Small intestine (tissue), 7 donors: Measurements from ENCODE around the gene JARID2. TPM values are rescaled to one million over a fixed set of nuclear protein-coding genes. Genes with fewer than 3 reads are reported as not detected.

Experiments
- DNase-seq, 2 donors: peaks; one replicate each; pipeline versions ENCODE4 v3.0.0 to v3.0.0-alpha.2; 2013
- FAIRE-seq: peaks from 2 replicates; lab custom pipeline; 2012; peaks lifted over from hg19 to GRCh38; lab: Jason Lieb, UNC
- H3K27ac ChIP-seq, 3 donors: one replicate each; pipeline ENCODE4 v1.5.1; 2013; ENCODE audit warnings: low read length in 2 of 3, mild to moderate bottlenecking in 2 of 3, control low read depth in 1 of 3, inconsistent platforms in 1 of 3, low read depth in 1 of 3, moderate library complexity in 1 of 3
- H3K27me3 ChIP-seq, 3 donors: one replicate each; pipeline ENCODE4 v1.6.1; 2013; ENCODE audit warnings: low read length in 3 of 3, inconsistent platforms in 1 of 3; ENCODE audit not compliant: control insufficient read depth in 3 of 3, insufficient read depth in 3 of 3
- H3K36me3 ChIP-seq, 3 donors: one replicate each; pipeline ENCODE4 v1.6.1; 2013; ENCODE audit warnings: low read length in 3 of 3, inconsistent platforms in 1 of 3, low read depth in 1 of 3, mild to moderate bottlenecking in 1 of 3, moderate library complexity in 1 of 3; ENCODE audit not compliant: control insufficient read depth in 3 of 3, insufficient read depth in 2 of 3
- H3K4me1 ChIP-seq, 3 donors: one replicate each; pipeline ENCODE4 v1.6.1; 2013; ENCODE audit warnings: low read length in 2 of 3, inconsistent platforms in 1 of 3, low read depth in 1 of 3, mild to moderate bottlenecking in 1 of 3, moderate library complexity in 1 of 3; ENCODE audit not compliant: control insufficient read depth in 3 of 3, insufficient read depth in 2 of 3
- H3K4me3 ChIP-seq, 3 donors: one replicate each; pipeline ENCODE4 v1.5.1; 2013; ENCODE audit warnings: low read length in 3 of 3, control low read depth in 1 of 3, inconsistent platforms in 1 of 3, low read depth in 1 of 3, mild to moderate bottlenecking in 1 of 3, moderate library complexity in 1 of 3
- H3K9me3 ChIP-seq, 2 donors: one replicate each; pipeline ENCODE4 v1.6.1; 2013; ENCODE audit warnings: low read depth in 1 of 2, low read length in 1 of 2; ENCODE audit not compliant: control insufficient read depth in 2 of 2, insufficient read depth in 1 of 2
- WGBS, 3 donors: extraction: QIAGEN DNeasy Blood & Tissue Kit; methylation state at CpG; one replicate each; pipeline ENCODE4 v1.1.7; 2013; 5-methylcytosine and 5-hydroxymethylcytosine counted together
- polyA plus RNA-seq, 4 donors: library from polyadenylated mRNA; stranded (reverse) in 3 of 4; unstranded in 1 of 4; fragments of 200-250 nt in 3 of 4; fragments of 120-200 nt in 1 of 4; gene quantifications; one replicate each; pipeline versions ENCODE4 v1.2.1 to v1.2.3, GENCODE V29; 2013
- donor health status: healthy with polysubstance abuse.
- donor health status: control.
- donor health status: control.
- donor health status: Bipolar disorder and iron deficiency.
- donor health status: healthy.

JARID2 gene
- polyA plus RNA-seq, 4 donors: 4.9 to 10.5 (median 6.7) TPM

- Histone ChIP-seq H3K4me1 (peaks cover 3 to 6% (median 6%) of the 10 kb centered on the region in 3 donors), H3K27me3 (no peaks in the 10 kb centered on the region), H3K9me3 (no peaks in the 10 kb centered on the region), H3K27ac (no peak overlapping the region), H3K36me3 (no peaks in the 10 kb centered on the region), H3K4me3 (no peak overlapping the region)
- 78 to 81% (median 78%) methylated on average over 3 of the region's 3 CpGs for WGBS, 3 donors
- DNase-seq: peak in 1 of 2 donors; percentile 12
- FAIRE-seq: no peak
These were observed 117.3 kb downstream of the JARID2 start for GRCh38 chr6:15363164-15363522.

GRCh38 chr6:15363523-15364400 is 117.9 kb downstream of the JARID2 start:
- Histone ChIP-seq H3K4me1 (peaks cover 4 to 6% (median 6%) of the 10 kb centered on the region in 3 donors), H3K27ac (no peak overlapping the region), H3K4me3 (no peak overlapping the region), H3K27me3 (no peaks in the 10 kb centered on the region), H3K9me3 (no peaks in the 10 kb centered on the region), H3K36me3 (no peaks in the 10 kb centered on the region)
- DNase-seq (peak in 1 of 2 donors; percentile 25), FAIRE-seq (no peak)
- 49 to 59% (median 51%) methylated on average over 9 of the region's 9 CpGs for WGBS, 3 donors

GRCh38 chr6:15364401-15365037 is 118.7 kb downstream of the JARID2 start:
- H3K27ac ChIP-seq: no peak overlapping the region
- peaks cover 4 to 6% (median 6%) of the 10 kb centered on the region in 3 donors for H3K4me1 ChIP-seq
- WGBS, 3 donors: 73 to 81% (median 76%) methylated on average over 6 of the region's 6 CpGs
- H3K4me3 ChIP-seq: no peak overlapping the region
- FAIRE-seq (no peak), DNase-seq (no peak)
- H3K27me3 ChIP-seq: no peaks in the 10 kb centered on the region
- H3K36me3 ChIP-seq: no peaks in the 10 kb centered on the region
- H3K9me3 ChIP-seq: no peaks in the 10 kb centered on the region

- no peaks in the 10 kb centered on the region for H3K36me3 ChIP-seq
- DNase-seq (peak; percentile 30 to 82), FAIRE-seq (no peak)
- H3K27ac ChIP-seq: no peak overlapping the region
- 9 to 37% (median 15%) methylated on average over 13 of the region's 13 CpGs for WGBS, 3 donors
- H3K4me1 ChIP-seq: peaks cover 4 to 6% (median 6%) of the 10 kb centered on the region in 3 donors
- H3K4me3 ChIP-seq: no peak overlapping the region
- no peaks in the 10 kb centered on the region for H3K9me3 ChIP-seq
- H3K27me3 ChIP-seq: no peaks in the 10 kb centered on the region
These were observed 119.4 kb downstream of the JARID2 start for GRCh38 chr6:15365273-15365687.

- peaks cover 4 to 6% (median 6%) of the 10 kb centered on the region in 3 donors for H3K4me1 ChIP-seq
- no peaks in the 10 kb centered on the region for H3K27me3 ChIP-seq
- 34 to 43% (median 39%) methylated on average over 6 of the region's 6 CpGs for WGBS, 3 donors
- DNase-seq (no peak), FAIRE-seq (no peak)
- H3K36me3 ChIP-seq: no peaks in the 10 kb centered on the region
- H3K9me3 ChIP-seq: no peaks in the 10 kb centered on the region
- no peak overlapping the region for H3K27ac ChIP-seq
- no peak overlapping the region for H3K4me3 ChIP-seq
These were observed 120.2 kb downstream of the JARID2 start for GRCh38 chr6:15366003-15366535.

- no peaks in the 10 kb centered on the region for H3K9me3 ChIP-seq
- H3K36me3 ChIP-seq: no peaks in the 10 kb centered on the region
- no peak for FAIRE-seq
- no peak for DNase-seq
- no peak overlapping the region for H3K4me3 ChIP-seq
- WGBS, 3 donors: 7 to 44% (median 16%) methylated on average over 2 of the region's 2 CpGs
- peaks cover 4 to 6% (median 6%) of the 10 kb centered on the region in 3 donors for H3K4me1 ChIP-seq
- no peak overlapping the region for H3K27ac ChIP-seq
- H3K27me3 ChIP-seq: no peaks in the 10 kb centered on the region
These were observed 121.0 kb downstream of the JARID2 start for GRCh38 chr6:15366879-15367278.

GRCh38 chr6:15368186-15368585 is 122.3 kb downstream of the JARID2 start:
- no peaks in the 10 kb centered on the region for H3K27me3 ChIP-seq
- no peaks in the 10 kb centered on the region for H3K36me3 ChIP-seq
- H3K9me3 ChIP-seq: no peaks in the 10 kb centered on the region
- no peak overlapping the region for H3K27ac ChIP-seq
- no peak overlapping the region for H3K4me3 ChIP-seq
- FAIRE-seq: no peak
- no peak for DNase-seq
- peaks cover 3 to 5% (median 4%) of the 10 kb centered on the region in 3 donors for H3K4me1 ChIP-seq

GRCh38 chr6:15368873-15369272 is 123.0 kb downstream of the JARID2 start:
- no peaks in the 10 kb centered on the region for H3K27me3 ChIP-seq
- no peak overlapping the region for H3K4me3 ChIP-seq
- DNase-seq (no peak), FAIRE-seq (no peak)
- H3K27ac ChIP-seq: no peak overlapping the region
- 92 to 99% (median 96%) methylated on average over 5 of the region's 5 CpGs for WGBS, 3 donors
- H3K36me3 ChIP-seq: no peaks in the 10 kb centered on the region
- H3K4me1 ChIP-seq: peaks cover 0 to 7% (median 3%) of the 10 kb centered on the region in 3 donors
- no peaks in the 10 kb centered on the region for H3K9me3 ChIP-seq
